Neural cell (in vitro differentiated cells): Measurements from ENCODE around the gene GUCY1A2. TPM values are rescaled to one million over a fixed set of nuclear protein-coding genes. Genes with fewer than 3 reads are reported as not detected.

ENCODE experiments used
- H2AFZ ChIP-seq: fragments of 200-600, 300-800 bp; sonication (generic), shearing (Covaris generic); 2 replicates; pipeline ENCODE4 v1.6.0; 2014; ENCODE audit warnings: low read depth, mild to moderate bottlenecking, antibody characterized with exemption, low read length, moderate library complexity
- H3F3A ChIP-seq: fragments of 200-600 bp; shearing (Covaris generic); 2 replicates; pipeline ENCODE4 v1.6.1; 2016; ENCODE audit warnings: mild to moderate bottlenecking, moderate library complexity, mixed read lengths, antibody characterized with exemption, low read length; ENCODE audit not compliant: insufficient read depth, poor library complexity, severe bottlenecking
- H3K27ac ChIP-seq: fragments of 200-600, 300-800 bp; sonication (generic), shearing (Covaris generic); 2 replicates; pipeline ENCODE4 v1.5.1; 2014; ENCODE audit warnings: mild to moderate bottlenecking, low read length, moderate library complexity
- H3K27me3 ChIP-seq: fragments of 300-800, 200-600 bp; sonication (generic), shearing (Covaris generic); 2 replicates; pipeline ENCODE4 v1.6.0; 2014; ENCODE audit warnings: mild to moderate bottlenecking, low read depth, low read length, moderate library complexity; ENCODE audit not compliant: insufficient read depth
- H3K36me3 ChIP-seq: fragments of 300-800, 200-600 bp; sonication (generic), shearing (Covaris generic); 2 replicates; pipeline ENCODE4 v1.5.1; 2014; ENCODE audit warnings: mild to moderate bottlenecking, antibody characterized with exemption, low read length, moderate library complexity; ENCODE audit not compliant: insufficient read depth
- H3K4me2 ChIP-seq: fragments of 300-800, 200-600 bp; sonication (generic), shearing (Covaris generic); 2 replicates; pipeline ENCODE4 v1.6.0; 2014; ENCODE audit warnings: mild to moderate bottlenecking, low read length
- H3K4me3 ChIP-seq: fragments of 300-800, 200-600 bp; sonication (generic), shearing (Covaris generic); 2 replicates; pipeline ENCODE4 v1.5.1; 2014; ENCODE audit warnings: mild to moderate bottlenecking, low read length, moderate library complexity
- H3K79me2 ChIP-seq: fragments of 200-600 bp; shearing (Covaris generic); replicated peaks from 2 replicates; pipeline ENCODE4 v1.6.0; 2014; ENCODE audit warnings: mild to moderate bottlenecking, low read length, moderate library complexity; ENCODE audit not compliant: insufficient read depth
- H3K9ac ChIP-seq: fragments of 300-800, 200-600 bp; sonication (generic), shearing (Covaris generic); 2 replicates; pipeline ENCODE4 v1.6.1; 2016; ENCODE audit warnings: mild to moderate bottlenecking, low read length, mixed read lengths
- H3K9me2 ChIP-seq: fragments of 200-600 bp; shearing (Covaris generic); 2 replicates; pipeline ENCODE4 v1.6.1; 2016; ENCODE audit warnings: mild to moderate bottlenecking, low read length, mixed read lengths; ENCODE audit not compliant: insufficient read depth
- H3K9me3 ChIP-seq: fragments of 200-600, 300-800 bp; sonication (generic), shearing (Covaris generic); 2 replicates; pipeline ENCODE4 v1.6.1; 2016; ENCODE audit warnings: mild to moderate bottlenecking, mixed run types, low read length, moderate library complexity, mixed read lengths
- H4K20me1 ChIP-seq: fragments of 200-600 bp; shearing (Covaris generic); 2 replicates; pipeline ENCODE4 v1.6.1; 2016; ENCODE audit warnings: mild to moderate bottlenecking, mixed run types; ENCODE audit not compliant: insufficient read depth
- CTCF ChIP-seq: fragments of 450-650 bp; IDR thresholded peaks from 2 replicates; pipeline ENCODE4 v1.5.1; 2014; ENCODE audit warnings: antibody characterized with exemption, mild to moderate bottlenecking, moderate library complexity; ENCODE audit not compliant: poor library complexity, severe bottlenecking
- EP300 ChIP-seq: fragments of 450-650 bp; conservative IDR thresholded peaks from 2 replicates; pipeline ENCODE4 v1.6.1; 2014; ENCODE audit warnings: antibody characterized with exemption, mild to moderate bottlenecking, moderate library complexity; ENCODE audit not compliant: poor library complexity, severe bottlenecking
- EZH2 ChIP-seq: fragments of 200-600, 300-800 bp; shearing (Covaris generic), sonication (generic); IDR thresholded peaks from 2 replicates; pipeline ENCODE4 v1.6.1; 2014; ENCODE audit warnings: antibody characterized with exemption, low read length, borderline replicate concordance, mild to moderate bottlenecking; ENCODE audit not compliant: insufficient read depth, poor library complexity, severe bottlenecking
- MXI1 ChIP-seq: fragments of 450-650 bp; conservative IDR thresholded peaks from 2 replicates; pipeline ENCODE4 v1.6.1; 2014; ENCODE audit warnings: antibody characterized with exemption, mild to moderate bottlenecking; ENCODE audit not compliant: poor library complexity, severe bottlenecking
- POLR2AphosphoS5 ChIP-seq: IDR thresholded peaks from 2 replicates; pipeline ENCODE4 v1.6.1; 2012
- RAD21 ChIP-seq: fragments of 450-650 bp; conservative IDR thresholded peaks from 2 replicates; pipeline ENCODE4 v1.6.1; 2014; ENCODE audit warnings: antibody characterized with exemption, mild to moderate bottlenecking, moderate library complexity
- SMC3 ChIP-seq: fragments of 450-650 bp; conservative IDR thresholded peaks from 2 replicates; pipeline ENCODE4 v1.6.1; 2014; ENCODE audit warnings: antibody characterized with exemption, mild to moderate bottlenecking, moderate library complexity; ENCODE audit not compliant: poor library complexity
- TAF1 ChIP-seq: IDR thresholded peaks from 2 replicates; pipeline ENCODE4 v1.6.1; 2012; ENCODE audit warnings: low read depth
- polyA plus RNA-seq: library from polyadenylated mRNA; depleted of rRNA; stranded (reverse); fragments of >200 nt; gene quantifications from 2 replicates; pipeline ENCODE4 v1.2.3, GENCODE V29; 2014
- TF ChIP-seq, protein P1 (sequence below): IDR thresholded peaks from 2 replicates; pipeline ENCODE4 v1.6.1; 2012; ENCODE audit warnings: borderline replicate concordance

Gene GUCY1A2
- polyA plus RNA-seq, 1 donor from 2014 or later = 5.1 TPM

DNA sequence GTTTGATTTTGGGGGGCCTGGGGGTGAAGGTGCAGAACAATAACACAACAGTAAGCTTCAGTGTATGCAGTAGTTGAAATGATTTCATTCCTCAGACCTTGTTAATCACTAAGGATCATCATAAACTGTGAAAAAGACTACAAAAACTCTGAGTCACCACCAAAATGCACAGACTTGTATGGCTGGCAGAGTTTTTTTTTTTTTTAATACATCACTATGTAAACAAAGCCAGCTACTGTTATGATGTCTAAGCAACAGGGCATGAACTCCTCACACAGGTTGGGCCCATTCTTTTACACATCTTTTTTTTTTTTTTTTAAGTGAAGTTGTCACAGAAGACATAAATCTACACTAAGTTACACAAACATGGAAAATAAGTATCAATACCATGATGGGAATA lies 311.9 kb downstream of the GUCY1A2 start:
- no peaks in the 10 kb centered on the region for H3K9me2 ChIP-seq
- no peaks in the 10 kb centered on the region for H3K9me3 ChIP-seq
- H3K4me2 ChIP-seq = no peak overlapping the region
- no peaks in the 10 kb centered on the region for H3K36me3 ChIP-seq
- no peak overlapping the region for H3K27ac ChIP-seq
- H3K9ac ChIP-seq = no peak overlapping the region
- H3F3A ChIP-seq = no peaks in the 10 kb centered on the region
- no peaks in the 10 kb centered on the region for H4K20me1 ChIP-seq
- no peak overlapping the region for H2AFZ ChIP-seq
- H3K4me3 ChIP-seq = no peak overlapping the region
- no peak for TF ChIP-seq MXI1
- no peak for TF ChIP-seq RAD21
- TF ChIP-seq, protein P1, sequence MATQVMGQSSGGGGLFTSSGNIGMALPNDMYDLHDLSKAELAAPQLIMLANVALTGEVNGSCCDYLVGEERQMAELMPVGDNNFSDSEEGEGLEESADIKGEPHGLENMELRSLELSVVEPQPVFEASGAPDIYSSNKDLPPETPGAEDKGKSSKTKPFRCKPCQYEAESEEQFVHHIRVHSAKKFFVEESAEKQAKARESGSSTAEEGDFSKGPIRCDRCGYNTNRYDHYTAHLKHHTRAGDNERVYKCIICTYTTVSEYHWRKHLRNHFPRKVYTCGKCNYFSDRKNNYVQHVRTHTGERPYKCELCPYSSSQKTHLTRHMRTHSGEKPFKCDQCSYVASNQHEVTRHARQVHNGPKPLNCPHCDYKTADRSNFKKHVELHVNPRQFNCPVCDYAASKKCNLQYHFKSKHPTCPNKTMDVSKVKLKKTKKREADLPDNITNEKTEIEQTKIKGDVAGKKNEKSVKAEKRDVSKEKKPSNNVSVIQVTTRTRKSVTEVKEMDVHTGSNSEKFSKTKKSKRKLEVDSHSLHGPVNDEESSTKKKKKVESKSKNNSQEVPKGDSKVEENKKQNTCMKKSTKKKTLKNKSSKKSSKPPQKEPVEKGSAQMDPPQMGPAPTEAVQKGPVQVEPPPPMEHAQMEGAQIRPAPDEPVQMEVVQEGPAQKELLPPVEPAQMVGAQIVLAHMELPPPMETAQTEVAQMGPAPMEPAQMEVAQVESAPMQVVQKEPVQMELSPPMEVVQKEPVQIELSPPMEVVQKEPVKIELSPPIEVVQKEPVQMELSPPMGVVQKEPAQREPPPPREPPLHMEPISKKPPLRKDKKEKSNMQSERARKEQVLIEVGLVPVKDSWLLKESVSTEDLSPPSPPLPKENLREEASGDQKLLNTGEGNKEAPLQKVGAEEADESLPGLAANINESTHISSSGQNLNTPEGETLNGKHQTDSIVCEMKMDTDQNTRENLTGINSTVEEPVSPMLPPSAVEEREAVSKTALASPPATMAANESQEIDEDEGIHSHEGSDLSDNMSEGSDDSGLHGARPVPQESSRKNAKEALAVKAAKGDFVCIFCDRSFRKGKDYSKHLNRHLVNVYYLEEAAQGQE = no peak
- TF ChIP-seq EZH2 = no peak
- no peak for TF ChIP-seq TAF1
- no peak for TF ChIP-seq EP300
- no peak for TF ChIP-seq SMC3
- TF ChIP-seq POLR2AphosphoS5 = no peak
- TF ChIP-seq CTCF = no peak
- H3K79me2 ChIP-seq = no peaks in the 10 kb centered on the region
- no peaks in the 10 kb centered on the region for H3K27me3 ChIP-seq

DNA sequence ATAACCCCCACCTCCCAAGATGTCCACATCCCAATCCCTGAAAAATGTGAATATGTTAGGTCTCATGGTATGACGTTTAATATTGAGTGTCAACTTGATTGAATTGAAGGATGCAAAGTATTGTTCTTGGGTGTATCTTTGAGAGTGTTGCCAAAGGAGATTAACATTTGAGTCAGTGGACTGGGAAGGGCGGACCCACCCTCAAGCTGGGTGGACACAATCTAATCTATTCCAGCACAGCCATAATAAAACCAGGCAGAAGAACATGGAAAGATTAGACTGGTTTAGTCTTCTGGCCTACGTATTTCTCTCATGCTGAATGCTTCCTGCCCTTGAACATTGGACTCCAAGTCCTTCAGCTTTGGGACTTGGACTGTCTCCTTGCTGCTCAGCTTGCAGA lies 315.5 kb downstream of the GUCY1A2 start:
- Histone ChIP-seq H3K27ac (no peak overlapping the region), H3K9me2 (no peaks in the 10 kb centered on the region), H3K4me3 (no peak overlapping the region), H4K20me1 (no peaks in the 10 kb centered on the region), H3F3A (no peaks in the 10 kb centered on the region), H3K9ac (no peak overlapping the region), H2AFZ (no peak overlapping the region), H3K79me2 (no peaks in the 10 kb centered on the region), H3K9me3 (no peaks in the 10 kb centered on the region), H3K4me2 (no peak overlapping the region), H3K27me3 (no peaks in the 10 kb centered on the region), H3K36me3 (no peaks in the 10 kb centered on the region)
- TF ChIP-seq, protein P1 = no peak
